Uterus (tissue), 4 donors: ENCODE results near the gene RHCG. TPM values are rescaled to one million over a fixed set of nuclear protein-coding genes. Genes with fewer than 3 reads are reported as not detected.

ENCODE experiments used
- DNase-seq, 2 donors: peaks; one replicate each; pipeline ENCODE4 v3.0.0-alpha.2; 2019 to 2020
- H3K27ac ChIP-seq, 2 donors: fragments of 200-600 bp; sonication (generic); 1 replicate in 1 of 2; 2 replicates in 1 of 2; pipeline ENCODE4 v1.5.1; 2016 to 2018
- H3K27me3 ChIP-seq, 2 donors: fragments of 200-600 bp; sonication (generic); one replicate each; pipeline ENCODE4 v1.5.1; 2018 to 2019; ENCODE audit warnings: control low read depth in 1 of 2
- H3K36me3 ChIP-seq, 2 donors: fragments of 200-600 bp; sonication (generic); one replicate each; pipeline ENCODE4 v1.5.1; 2019; ENCODE audit warnings: control low read depth in 1 of 2
- H3K4me1 ChIP-seq, 2 donors: fragments of 200-600 bp; sonication (generic); one replicate each; pipeline ENCODE4 v1.5.1; 2018 to 2019; ENCODE audit warnings: control low read depth in 1 of 2
- H3K4me3 ChIP-seq, 2 donors: fragments of 200-600 bp; sonication (generic); 1 replicate in 1 of 2; 2 replicates in 1 of 2; pipeline ENCODE4 v1.5.1; 2018 to 2019; ENCODE audit warnings: mild to moderate bottlenecking in 1 of 2
- H3K9me3 ChIP-seq, 2 donors: fragments of 200-600 bp; sonication (generic); one replicate each; pipeline ENCODE4 v1.5.1; 2019; ENCODE audit warnings: control low read depth in 1 of 2
- POLR2A ChIP-seq, 2 donors: fragments of 450-650 bp; IDR thresholded peaks; one replicate each; pipeline ENCODE4 v1.6.1; 2016; ENCODE audit warnings: antibody characterized with exemption in 2 of 2, mild to moderate bottlenecking in 1 of 2, moderate library complexity in 1 of 2
- intact Hi-C: fragments of 100-400 bp; cut with DNase I; formaldehyde crosslinking; loops from one replicate; pipeline ENCODE4 v1.15.1; 2023; ENCODE audit warnings: low total_unique reads
- total RNA-seq, 4 donors: library from RNA; depleted of rRNA in 3 of 4; stranded (reverse); fragments of >200 nt in 3 of 4; gene quantifications; one replicate each; pipeline versions ENCODE4 v1.1.0 to v1.2.4, GENCODE V29; 2014 to 2023
- TF ChIP-seq, protein P1 (sequence below), 4 experiments: fragments of 200-600 bp in 2 of 4; fragments of 450-650 bp in 2 of 4; sonication (generic) in 2 of 4; IDR thresholded peaks; one replicate each; pipeline ENCODE4 v1.5.1; 2016 to 2019; ENCODE audit warnings: antibody characterized with exemption in 4 of 4, mild to moderate bottlenecking in 2 of 4, moderate library complexity in 1 of 4
- donor health status: DM: yes; HTN: yes; CAD: no.

Gene RHCG
- total RNA-seq, 4 donors from 2014 or later: 0.14 to 2.9 (median 0.58) TPM; not detected in 1

DNA sequence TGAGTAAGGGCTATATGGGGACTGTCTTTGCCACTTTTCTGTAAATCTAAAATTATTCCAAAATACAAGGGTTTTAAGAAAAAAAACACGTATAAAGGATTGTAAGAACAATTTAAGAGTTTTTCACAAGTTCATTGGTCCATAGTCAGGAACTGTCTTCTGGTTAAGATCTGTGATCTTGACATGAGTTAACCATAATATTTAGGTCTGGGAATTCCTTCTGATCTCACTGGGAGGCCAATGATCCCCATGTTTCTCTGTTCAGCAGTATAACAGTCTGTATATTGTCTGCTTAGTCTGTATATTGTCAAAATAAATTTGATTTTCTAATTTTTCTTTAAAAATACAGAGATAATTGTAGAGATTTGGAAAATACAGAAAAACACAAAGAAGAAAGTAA, 848 bp upstream of the RHCG start:
- no peaks in the 10 kb centered on the region for H3K9me3 ChIP-seq
- TF ChIP-seq, protein P1, sequence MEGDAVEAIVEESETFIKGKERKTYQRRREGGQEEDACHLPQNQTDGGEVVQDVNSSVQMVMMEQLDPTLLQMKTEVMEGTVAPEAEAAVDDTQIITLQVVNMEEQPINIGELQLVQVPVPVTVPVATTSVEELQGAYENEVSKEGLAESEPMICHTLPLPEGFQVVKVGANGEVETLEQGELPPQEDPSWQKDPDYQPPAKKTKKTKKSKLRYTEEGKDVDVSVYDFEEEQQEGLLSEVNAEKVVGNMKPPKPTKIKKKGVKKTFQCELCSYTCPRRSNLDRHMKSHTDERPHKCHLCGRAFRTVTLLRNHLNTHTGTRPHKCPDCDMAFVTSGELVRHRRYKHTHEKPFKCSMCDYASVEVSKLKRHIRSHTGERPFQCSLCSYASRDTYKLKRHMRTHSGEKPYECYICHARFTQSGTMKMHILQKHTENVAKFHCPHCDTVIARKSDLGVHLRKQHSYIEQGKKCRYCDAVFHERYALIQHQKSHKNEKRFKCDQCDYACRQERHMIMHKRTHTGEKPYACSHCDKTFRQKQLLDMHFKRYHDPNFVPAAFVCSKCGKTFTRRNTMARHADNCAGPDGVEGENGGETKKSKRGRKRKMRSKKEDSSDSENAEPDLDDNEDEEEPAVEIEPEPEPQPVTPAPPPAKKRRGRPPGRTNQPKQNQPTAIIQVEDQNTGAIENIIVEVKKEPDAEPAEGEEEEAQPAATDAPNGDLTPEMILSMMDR (IDR thresholded peaks at IDR 0.05): no peak
- TF ChIP-seq POLR2A (IDR thresholded peaks at IDR 0.05): no peak
- intact Hi-C loops: no loop called here
- no peak overlapping the region for H3K27ac ChIP-seq
- H3K4me1 ChIP-seq: no peaks in the 10 kb centered on the region
- H3K27me3 ChIP-seq: peaks cover 0 to 10% of the 10 kb centered on the region in 2 donors
- DNase-seq: no peak
- H3K36me3 ChIP-seq: no peaks in the 10 kb centered on the region
- no peak overlapping the region for H3K4me3 ChIP-seq

DNA sequence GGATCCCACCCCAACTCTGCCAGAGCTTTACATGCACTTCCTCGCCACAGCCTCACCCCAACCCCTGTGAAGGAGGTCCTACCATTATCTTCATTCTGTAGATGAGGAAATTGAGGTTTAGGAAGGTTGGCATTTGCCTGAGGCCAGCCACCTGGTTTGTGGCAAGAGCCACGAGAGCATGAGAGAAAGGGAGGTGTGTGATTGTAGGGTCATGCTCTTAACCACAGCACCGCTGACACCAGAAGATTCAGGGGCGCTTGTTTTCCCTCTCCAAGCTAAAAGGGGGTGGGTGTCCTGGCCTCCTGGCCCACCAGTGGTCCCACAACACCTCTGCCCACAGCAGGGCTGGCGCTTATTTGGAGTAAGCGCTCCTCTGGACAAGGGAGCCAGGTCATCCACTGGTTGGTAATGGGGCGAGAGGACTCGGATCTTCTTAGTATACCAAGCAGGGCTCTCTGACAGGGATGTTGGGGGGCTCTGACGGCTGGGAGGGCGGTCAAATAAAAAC, 691 bp downstream of the RHCG start:
- H3K4me1 ChIP-seq: no peaks in the 10 kb centered on the region
- peaks cover 0 to 10% of the 10 kb centered on the region in 2 donors for H3K27me3 ChIP-seq
- TF ChIP-seq, protein P1 (IDR thresholded peaks at IDR 0.05): no peak
- no peak for TF ChIP-seq POLR2A (IDR thresholded peaks at IDR 0.05)
- intact Hi-C loops: no loop called here
- no peak overlapping the region for H3K4me3 ChIP-seq
- H3K27ac ChIP-seq: no peak overlapping the region
- H3K9me3 ChIP-seq: no peaks in the 10 kb centered on the region
- no peak for DNase-seq
- H3K36me3 ChIP-seq: no peaks in the 10 kb centered on the region

DNA sequence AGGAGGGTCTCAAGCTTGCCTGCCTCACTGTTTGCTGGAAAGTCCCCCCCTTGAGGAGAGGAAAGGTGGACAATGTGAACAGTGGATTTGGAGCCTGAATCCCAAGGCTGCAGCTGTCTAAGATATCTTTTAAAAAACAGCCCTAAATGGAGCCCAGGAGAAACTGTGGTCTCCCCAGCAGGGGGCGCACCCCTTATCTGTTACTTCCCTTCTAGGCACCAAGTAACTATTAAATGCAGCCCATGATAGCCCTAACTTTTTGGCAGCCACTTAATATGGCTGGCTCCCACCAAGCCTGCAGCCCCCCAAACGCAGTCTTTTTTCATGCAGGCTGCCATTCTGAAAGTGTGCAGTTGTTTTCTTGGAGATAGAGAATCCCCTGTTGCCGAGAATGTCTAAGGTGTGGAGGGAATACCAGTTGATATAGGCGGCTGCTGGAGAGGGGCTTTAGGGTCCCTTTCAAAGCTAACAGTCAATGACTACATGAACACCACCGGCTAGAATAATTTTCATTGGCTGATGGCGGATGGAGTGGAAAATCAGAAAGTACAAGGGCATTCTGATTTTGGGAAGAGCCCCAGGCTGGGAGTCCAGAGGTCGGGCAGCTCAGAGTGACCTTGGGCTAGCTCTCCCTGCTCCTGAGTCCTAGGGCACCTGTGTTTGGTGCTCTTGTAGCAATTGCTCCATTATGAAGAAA, 1.3 kb downstream of the RHCG start:
- Histone ChIP-seq H3K36me3 (no peaks in the 10 kb centered on the region), H3K27me3 (peaks cover 0 to 10% of the 10 kb centered on the region in 2 donors), H3K27ac (no peak overlapping the region), H3K9me3 (no peaks in the 10 kb centered on the region), H3K4me1 (no peaks in the 10 kb centered on the region), H3K4me3 (no peak overlapping the region)
- no peak for DNase-seq
- TF ChIP-seq, protein P1 (IDR thresholded peaks at IDR 0.05): no peak
- TF ChIP-seq POLR2A (IDR thresholded peaks at IDR 0.05): no peak
- intact Hi-C loops: no loop called here

DNA sequence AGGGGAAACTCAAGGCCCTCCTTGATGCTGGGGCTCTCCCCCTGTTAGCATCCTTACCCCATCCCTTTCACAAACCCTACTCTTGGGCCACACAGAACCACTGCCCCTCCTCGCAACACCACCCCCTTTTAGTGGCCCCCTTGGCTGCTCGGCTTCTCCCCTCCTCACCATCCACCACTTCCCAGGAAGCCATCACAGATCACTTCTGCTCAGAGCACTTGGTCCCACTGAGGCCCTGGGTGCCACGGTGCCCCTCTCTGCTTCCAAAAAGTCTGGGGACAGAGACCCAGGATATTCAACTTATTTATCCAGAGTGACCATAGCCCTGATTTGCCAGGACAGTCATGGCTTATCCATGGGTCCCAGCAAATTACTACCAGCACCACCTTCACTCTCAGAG, 2.4 kb downstream of the RHCG start:
- no peak for DNase-seq
- peaks cover 0 to 10% of the 10 kb centered on the region in 2 donors for H3K27me3 ChIP-seq
- intact Hi-C loops: no loop called here

More for the DNA sequence above, 2.4 kb downstream of the RHCG start:
- H3K36me3 ChIP-seq: no peaks in the 10 kb centered on the region
- no peak overlapping the region for H3K4me3 ChIP-seq
- no peaks in the 10 kb centered on the region for H3K4me1 ChIP-seq
- H3K27ac ChIP-seq: no peak overlapping the region
- H3K9me3 ChIP-seq: no peaks in the 10 kb centered on the region
- TF ChIP-seq, protein P1 (IDR thresholded peaks at IDR 0.05): no peak
- TF ChIP-seq POLR2A (IDR thresholded peaks at IDR 0.05): no peak
